BE2C (cell line): ENCODE data around the gene ANKRD2.

Source experiments
- DNase-seq: peaks from one replicate; pipeline ENCODE4 v3.0.0-alpha.2; 2020
- H3K27me3 ChIP-seq: fragments of 250-450 bp; sonication (Bioruptor Pico); 2 replicates; pipeline ENCODE4 v1.5.1; 2020; ENCODE audit warnings: mild to moderate bottlenecking
- H3K36me3 ChIP-seq: fragments of 250-450 bp; sonication (Bioruptor Pico); 2 replicates; pipeline ENCODE4 v1.5.1; 2020; ENCODE audit warnings: mild to moderate bottlenecking
- H3K4me1 ChIP-seq: fragments of 250-450 bp; sonication (Bioruptor Pico); 2 replicates; pipeline ENCODE4 v1.5.1; 2020
- H3K4me3 ChIP-seq: 2 replicates; pipeline ENCODE4 v1.5.1; 2011; ENCODE audit warnings: low read depth, low read length
- H3K9me3 ChIP-seq: fragments of 250-450 bp; sonication (Bioruptor Pico); 2 replicates; pipeline ENCODE4 v1.5.1; 2020
- TF ChIP-seq, protein P1 (sequence below): IDR thresholded peaks from 2 replicates; pipeline ENCODE4 v1.5.1; 2012; ENCODE audit warnings: mild to moderate bottlenecking, low read depth, low read length

The ANKRD2 gene

DNA sequence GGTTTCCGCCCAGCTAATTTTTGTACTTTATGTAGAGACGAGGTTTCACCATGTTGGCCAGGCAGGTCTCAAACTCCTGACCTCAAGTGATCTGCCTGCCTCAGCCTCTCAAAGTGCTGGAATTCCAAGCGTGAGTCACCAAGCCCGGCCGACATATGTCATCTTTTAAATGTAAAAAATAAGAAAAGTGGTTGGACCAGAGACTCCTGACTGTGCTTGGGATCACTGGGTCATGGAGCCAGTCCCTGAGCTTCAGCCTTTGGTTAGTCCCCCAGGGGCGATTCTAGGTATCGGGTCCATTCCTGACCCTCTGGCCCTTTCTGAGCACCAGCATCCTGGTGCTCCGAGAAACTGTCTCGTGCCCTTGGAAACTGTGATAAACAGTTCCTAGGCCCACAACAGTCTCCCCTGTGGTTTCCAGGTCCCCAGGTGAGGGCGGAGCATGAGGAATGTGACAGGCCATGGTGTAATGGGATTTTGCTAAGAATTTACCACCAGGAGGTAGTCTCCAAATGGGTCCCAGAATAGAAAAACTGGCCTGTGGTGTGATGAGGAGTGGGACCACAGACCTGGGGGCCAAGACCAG lies 41.1 kb upstream of the ANKRD2 start:
- Histone ChIP-seq H3K9me3 (no peaks in the 10 kb centered on the region), H3K27me3 (no peaks in the 10 kb centered on the region), H3K36me3 (no peaks in the 10 kb centered on the region), H3K4me1 (no peaks in the 10 kb centered on the region), H3K4me3 (no peak overlapping the region)
- no peak for DNase-seq
- TF ChIP-seq, protein P1, sequence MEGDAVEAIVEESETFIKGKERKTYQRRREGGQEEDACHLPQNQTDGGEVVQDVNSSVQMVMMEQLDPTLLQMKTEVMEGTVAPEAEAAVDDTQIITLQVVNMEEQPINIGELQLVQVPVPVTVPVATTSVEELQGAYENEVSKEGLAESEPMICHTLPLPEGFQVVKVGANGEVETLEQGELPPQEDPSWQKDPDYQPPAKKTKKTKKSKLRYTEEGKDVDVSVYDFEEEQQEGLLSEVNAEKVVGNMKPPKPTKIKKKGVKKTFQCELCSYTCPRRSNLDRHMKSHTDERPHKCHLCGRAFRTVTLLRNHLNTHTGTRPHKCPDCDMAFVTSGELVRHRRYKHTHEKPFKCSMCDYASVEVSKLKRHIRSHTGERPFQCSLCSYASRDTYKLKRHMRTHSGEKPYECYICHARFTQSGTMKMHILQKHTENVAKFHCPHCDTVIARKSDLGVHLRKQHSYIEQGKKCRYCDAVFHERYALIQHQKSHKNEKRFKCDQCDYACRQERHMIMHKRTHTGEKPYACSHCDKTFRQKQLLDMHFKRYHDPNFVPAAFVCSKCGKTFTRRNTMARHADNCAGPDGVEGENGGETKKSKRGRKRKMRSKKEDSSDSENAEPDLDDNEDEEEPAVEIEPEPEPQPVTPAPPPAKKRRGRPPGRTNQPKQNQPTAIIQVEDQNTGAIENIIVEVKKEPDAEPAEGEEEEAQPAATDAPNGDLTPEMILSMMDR, result no peak

DNA sequence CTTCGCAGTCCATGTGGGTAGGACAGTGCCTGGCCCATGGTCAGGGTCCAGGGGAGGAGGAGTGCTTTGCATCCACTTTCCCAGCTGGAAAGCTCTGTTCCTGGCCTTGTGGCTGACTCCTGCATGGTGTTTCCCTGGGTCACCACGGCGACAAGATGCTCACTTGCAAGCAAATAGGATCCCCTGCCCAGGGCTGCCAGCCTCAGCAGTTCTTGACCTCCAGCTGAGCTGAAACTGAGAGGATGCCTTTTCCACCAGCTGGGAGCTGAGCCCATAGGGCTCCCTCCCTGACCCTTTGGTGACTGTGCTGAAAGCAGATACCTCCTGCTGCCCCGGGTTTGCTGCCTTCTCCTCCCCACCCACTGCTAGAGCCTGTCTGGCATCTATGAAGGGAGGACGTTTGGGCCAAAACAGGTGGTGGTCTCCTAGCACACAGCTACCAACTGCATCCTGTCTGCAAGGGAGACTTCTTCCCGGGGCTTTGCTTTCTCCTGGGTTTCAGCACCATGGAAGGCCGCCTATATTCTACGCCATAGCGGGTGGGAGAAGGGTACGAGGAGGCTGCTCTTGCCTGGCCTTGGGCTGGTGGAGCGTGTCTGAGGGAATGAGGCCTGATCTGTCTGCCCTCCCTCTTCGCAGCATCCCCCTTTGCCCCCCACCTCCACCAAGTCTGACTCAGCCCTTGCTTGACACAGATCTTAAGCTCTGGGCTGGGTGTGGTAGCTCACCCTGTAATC lies 39.5 kb upstream of the ANKRD2 start:
- no peak overlapping the region for H3K4me3 ChIP-seq
- DNase-seq, result peak; percentile 29
- no peaks in the 10 kb centered on the region for H3K36me3 ChIP-seq
- H3K9me3 ChIP-seq, result no peaks in the 10 kb centered on the region
- TF ChIP-seq, protein P1, result no peak
- H3K4me1 ChIP-seq, result no peaks in the 10 kb centered on the region
- H3K27me3 ChIP-seq, result no peaks in the 10 kb centered on the region

DNA sequence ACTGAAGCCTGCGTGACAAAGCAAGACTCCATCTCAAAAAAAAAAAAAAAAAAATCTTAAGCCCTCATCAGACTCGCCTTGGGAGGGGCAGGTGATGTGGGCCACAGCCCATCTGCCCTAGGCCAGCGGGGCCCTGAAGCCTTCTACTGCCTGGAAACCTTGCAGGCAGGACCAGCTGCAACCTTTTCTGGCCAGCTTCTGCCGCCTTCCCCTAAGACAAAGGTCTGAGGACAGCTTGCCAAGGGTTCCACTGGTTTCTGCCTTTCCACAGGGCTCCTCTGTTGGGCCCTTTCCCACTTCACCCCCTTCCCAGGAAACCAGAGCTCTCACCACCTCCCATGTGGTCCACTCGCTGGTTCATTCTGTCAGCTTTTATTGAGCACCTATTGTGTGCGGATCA lies 38.7 kb upstream of the ANKRD2 start:
- TF ChIP-seq, protein P1, result no peak
- H3K4me3 ChIP-seq, result no peak overlapping the region
- no peaks in the 10 kb centered on the region for H3K9me3 ChIP-seq
- no peaks in the 10 kb centered on the region for H3K36me3 ChIP-seq
- peaks cover 5% of the 10 kb centered on the region; the same call in 1 of the 2 replicates for H3K4me1 ChIP-seq
- H3K27me3 ChIP-seq, result no peaks in the 10 kb centered on the region
- no peak for DNase-seq

DNA sequence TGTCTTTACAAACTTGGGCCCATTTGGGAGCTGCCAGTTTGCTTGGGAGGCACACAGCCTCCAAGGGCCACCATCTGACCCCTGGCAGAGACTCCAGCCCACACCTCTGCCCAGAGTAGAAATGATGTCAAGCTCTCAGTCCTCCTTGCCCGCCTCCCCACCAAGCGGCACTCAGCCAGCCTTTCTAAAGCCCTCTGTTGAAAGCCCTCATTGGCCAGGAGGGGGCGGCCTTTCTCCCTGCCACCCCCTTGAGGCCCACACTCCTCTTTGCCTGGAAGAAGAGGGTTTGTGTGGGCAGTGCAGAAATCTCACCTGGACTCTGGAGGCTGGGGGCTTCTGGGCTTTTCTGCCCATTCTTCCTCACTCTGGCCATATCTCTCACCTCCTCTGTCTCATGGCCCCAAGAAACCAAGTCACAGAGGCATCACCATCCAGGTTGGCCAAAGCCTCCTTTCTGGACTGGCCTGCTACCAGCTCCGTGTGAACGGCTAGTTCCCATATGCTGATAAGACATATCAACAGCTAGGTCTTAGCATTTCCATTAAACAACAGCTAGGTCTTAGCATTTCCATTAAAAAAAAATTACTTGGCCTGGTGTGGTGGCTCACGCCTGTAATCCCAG lies 37.7 kb upstream of the ANKRD2 start:
- no peaks in the 10 kb centered on the region for H3K9me3 ChIP-seq
- peaks cover 5% of the 10 kb centered on the region; the same call in 1 of the 2 replicates for H3K4me1 ChIP-seq
- TF ChIP-seq, protein P1, result peak; percentile 48
- no peak overlapping the region for H3K4me3 ChIP-seq
- DNase-seq, result peak; percentile 30
- H3K27me3 ChIP-seq, result no peaks in the 10 kb centered on the region
- H3K36me3 ChIP-seq, result no peaks in the 10 kb centered on the region

DNA sequence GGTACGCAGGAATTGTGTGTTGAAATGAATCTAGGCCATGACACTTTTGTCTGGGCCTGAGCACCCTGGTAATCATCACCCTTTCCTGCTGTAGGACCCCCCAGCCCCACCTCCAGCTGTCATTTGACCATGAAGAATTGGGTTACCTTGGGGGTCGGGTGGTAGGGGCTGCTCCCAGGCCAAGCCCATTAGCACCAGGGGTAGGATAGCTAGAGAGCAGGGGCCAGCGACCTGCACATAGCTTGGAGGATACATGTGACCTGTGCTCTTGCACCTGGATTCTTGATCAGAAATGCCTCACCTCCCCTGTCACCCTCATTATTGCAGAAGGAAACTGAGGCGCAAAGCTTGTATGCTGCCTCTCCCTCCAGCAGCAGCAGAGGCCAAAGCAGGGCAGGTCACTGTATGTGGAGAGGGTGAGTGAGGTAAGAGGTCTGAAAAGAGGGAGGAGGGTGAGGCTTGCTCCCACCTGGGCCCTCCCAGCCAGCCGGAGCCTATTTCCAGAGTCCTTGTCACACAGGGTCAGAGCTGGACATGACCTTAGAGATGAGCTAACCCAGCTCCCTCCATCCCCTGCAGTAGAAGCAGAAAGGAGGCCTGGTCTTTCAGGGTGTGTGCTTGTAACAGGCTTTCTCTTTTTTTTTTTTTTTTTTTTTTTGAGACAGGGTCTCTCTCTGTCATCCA lies 35.3 kb upstream of the ANKRD2 start:
- TF ChIP-seq, protein P1, result no peak
- H3K27me3 ChIP-seq, result no peaks in the 10 kb centered on the region
- no peaks in the 10 kb centered on the region for H3K9me3 ChIP-seq
- H3K36me3 ChIP-seq, result no peaks in the 10 kb centered on the region
- no peak overlapping the region for H3K4me3 ChIP-seq
- DNase-seq, result no peak
- H3K4me1 ChIP-seq, result peaks cover 11% of the 10 kb centered on the region

DNA sequence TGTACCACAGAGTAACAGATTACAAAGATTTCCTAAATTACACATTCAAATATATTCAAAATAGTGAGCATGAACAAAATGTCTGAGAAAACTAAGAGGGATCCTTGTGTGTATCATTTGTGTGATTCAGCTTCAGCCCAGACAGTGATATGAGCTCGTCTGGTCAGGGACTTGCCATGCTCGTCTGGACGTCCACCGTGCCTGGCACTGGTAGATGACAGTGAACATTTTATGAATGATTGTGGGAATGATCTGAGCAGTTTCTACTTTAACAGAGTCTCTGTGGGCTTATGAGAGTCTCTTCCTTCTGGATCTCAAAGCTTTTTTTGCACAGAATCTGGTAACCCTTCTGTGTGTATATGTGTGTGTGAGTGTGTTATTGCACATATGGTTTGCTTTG lies 34.2 kb upstream of the ANKRD2 start:
- H3K36me3 ChIP-seq, result no peaks in the 10 kb centered on the region
- DNase-seq, result no peak
- H3K4me3 ChIP-seq, result no peak overlapping the region
- H3K4me1 ChIP-seq, result peaks cover 22% of the 10 kb centered on the region
- no peaks in the 10 kb centered on the region for H3K27me3 ChIP-seq
- TF ChIP-seq, protein P1, result no peak
- no peaks in the 10 kb centered on the region for H3K9me3 ChIP-seq
